ENCODE measurements around the gene CRYBG3. TPM values are rescaled to one million over a fixed set of nuclear protein-coding genes. Genes with fewer than 3 reads are reported as not detected.

CRYBG3 gene
- polyA plus RNA-seq, 1 donor (not counting 4 experiments of a cell fraction or from before 2014, with no cell fraction given): 6.9 TPM

GRCh38 chr3:97838393-97838792 is 16.6 kb downstream of the CRYBG3 start:
- Histone ChIP-seq H3K79me2 (ENCODE audit: control insufficient read depth, insufficient read depth, low read length) (peaks cover 3% of the 10 kb centered on the region), H3K9me1 (ENCODE audit: control insufficient read depth, extremely low read depth, insufficient read depth, low read length) (no peaks in the 10 kb centered on the region), H3K9ac (ENCODE audit: control insufficient read depth, extremely low read depth, insufficient read depth, low read length) (no peak overlapping the region), H3K36me3 (ENCODE audit: control insufficient read depth in 2 of 2, extremely low read depth in 1 of 2, insufficient read depth in 2 of 2, low read length in 2 of 2) (no peaks in the 10 kb centered on the region), H3K4me3 (ENCODE audit: control insufficient read depth in 2 of 3, extremely low read depth in 1 of 3, insufficient read depth in 2 of 3, low read depth in 1 of 3, low read length in 3 of 3) (no peak overlapping the region), H4K20me1 (ENCODE audit: control insufficient read depth, extremely low read depth, insufficient read depth, low read length) (no peaks in the 10 kb centered on the region), H3K27me3 (ENCODE audit: control insufficient read depth, extremely low read depth, insufficient read depth, low read length) (no peaks in the 10 kb centered on the region), H3K27ac (ENCODE audit: control insufficient read depth, insufficient read depth, low read length) (no peak overlapping the region), H2AFZ (ENCODE audit: control insufficient read depth, low read length) (no peak overlapping the region), H3K9me3 (ENCODE audit: control insufficient read depth, low read depth, low read length) (no peaks in the 10 kb centered on the region), H3K4me2 (ENCODE audit: control insufficient read depth, extremely low read depth, insufficient read depth, low read depth, low read length) (no peak overlapping the region), H3K4me1 (ENCODE audit: control insufficient read depth, extremely low read depth, insufficient read depth, low read length) (peaks cover 5% of the 10 kb centered on the region)
- TF ChIP-seq CTCF (optimal IDR thresholded peaks at IDR 0.05 in 1 of 3, IDR thresholded peaks at IDR 0.05 in 1 of 3, conservative IDR thresholded peaks at IDR 0.05 in 1 of 3; ENCODE audit: extremely low read depth in 1 of 3, insufficient read depth in 2 of 3, low read length in 3 of 3): no peak
- TF ChIP-seq EZH2 (IDR thresholded peaks at IDR 0.05; ENCODE audit: low read length): no peak
- DNase-seq (ENCODE audit: low read depth, low spot score) (no peak), FAIRE-seq (no peak)
- dilution Hi-C loops (cut with MboI; ENCODE audit: extremely low pct_ligation_motif_present, low sequenced_read_pairs): no loop called here

GRCh38 chr3:97839944-97840343 is 18.1 kb downstream of the CRYBG3 start:
- dilution Hi-C loops (cut with MboI; ENCODE audit: extremely low pct_ligation_motif_present, low sequenced_read_pairs): no loop called here
- H3K4me2 ChIP-seq (ENCODE audit: control insufficient read depth, extremely low read depth, insufficient read depth, low read depth, low read length): no peak overlapping the region
- no peak overlapping the region for H3K9ac ChIP-seq (ENCODE audit: control insufficient read depth, extremely low read depth, insufficient read depth, low read length)
- no peak for TF ChIP-seq EZH2 (IDR thresholded peaks at IDR 0.05; ENCODE audit: low read length)
- TF ChIP-seq CTCF (optimal IDR thresholded peaks at IDR 0.05 in 1 of 3, IDR thresholded peaks at IDR 0.05 in 1 of 3, conservative IDR thresholded peaks at IDR 0.05 in 1 of 3; ENCODE audit: extremely low read depth in 1 of 3, insufficient read depth in 2 of 3, low read length in 3 of 3): no peak
- H3K9me3 ChIP-seq (ENCODE audit: control insufficient read depth, low read depth, low read length): no peaks in the 10 kb centered on the region
- DNase-seq (ENCODE audit: low read depth, low spot score): no peak
- H3K9me1 ChIP-seq (ENCODE audit: control insufficient read depth, extremely low read depth, insufficient read depth, low read length): no peaks in the 10 kb centered on the region
- H3K27me3 ChIP-seq (ENCODE audit: control insufficient read depth, extremely low read depth, insufficient read depth, low read length): no peaks in the 10 kb centered on the region
- H3K79me2 ChIP-seq (ENCODE audit: control insufficient read depth, insufficient read depth, low read length): peaks cover 3% of the 10 kb centered on the region
- FAIRE-seq: no peak
- peaks cover 5% of the 10 kb centered on the region for H3K4me1 ChIP-seq (ENCODE audit: control insufficient read depth, extremely low read depth, insufficient read depth, low read length)
- H4K20me1 ChIP-seq (ENCODE audit: control insufficient read depth, extremely low read depth, insufficient read depth, low read length): no peaks in the 10 kb centered on the region
- H3K36me3 ChIP-seq (ENCODE audit: control insufficient read depth in 2 of 2, extremely low read depth in 1 of 2, insufficient read depth in 2 of 2, low read length in 2 of 2): no peaks in the 10 kb centered on the region
- no peak overlapping the region for H2AFZ ChIP-seq (ENCODE audit: control insufficient read depth, low read length)
- no peak overlapping the region for H3K27ac ChIP-seq (ENCODE audit: control insufficient read depth, insufficient read depth, low read length)
- H3K4me3 ChIP-seq (ENCODE audit: control insufficient read depth in 2 of 3, extremely low read depth in 1 of 3, insufficient read depth in 2 of 3, low read depth in 1 of 3, low read length in 3 of 3): no peak overlapping the region
